Rectal smooth muscle tissue (tissue), 1 donor: ENCODE results near the gene KIAA1614.

Experiments used
- H3K27ac ChIP-seq: one replicate; pipeline ENCODE4 v1.7.0; 2013; ENCODE audit warnings: low read depth, low read length, inconsistent platforms
- H3K27me3 ChIP-seq: one replicate; pipeline ENCODE4 v1.7.0; 2013; ENCODE audit warnings: low read length; ENCODE audit not compliant: control insufficient read depth, insufficient read depth
- H3K36me3 ChIP-seq: one replicate; pipeline ENCODE4 v1.7.0; 2013; ENCODE audit warnings: low read length; ENCODE audit not compliant: control insufficient read depth, insufficient read depth
- H3K4me1 ChIP-seq: one replicate; pipeline ENCODE4 v1.7.0; 2013; ENCODE audit warnings: low read length; ENCODE audit not compliant: control insufficient read depth, insufficient read depth
- H3K4me3 ChIP-seq: one replicate; pipeline ENCODE4 v1.7.0; 2013; ENCODE audit warnings: low read length
- H3K9ac ChIP-seq: one replicate; pipeline ENCODE4 v1.7.0; 2013; ENCODE audit warnings: low read length

The KIAA1614 gene

GRCh38 chr1:180893614-180894013 is 19.1 kb upstream of the KIAA1614 start:
- Histone ChIP-seq H3K27me3 (no peaks in the 10 kb centered on the region), H3K36me3 (no peaks in the 10 kb centered on the region), H3K4me3 (no peak overlapping the region), H3K4me1 (no peaks in the 10 kb centered on the region), H3K9ac (no peak overlapping the region), H3K27ac (no peak overlapping the region)

- Histone ChIP-seq H3K27me3 (peaks cover 2% of the 10 kb centered on the region), H3K4me1 (no peaks in the 10 kb centered on the region), H3K27ac (no peak overlapping the region), H3K36me3 (no peaks in the 10 kb centered on the region), H3K4me3 (no peak overlapping the region), H3K9ac (no peak overlapping the region)
These were observed 16.5 kb upstream of the KIAA1614 start for GRCh38 chr1:180896161-180896560.

DNA sequence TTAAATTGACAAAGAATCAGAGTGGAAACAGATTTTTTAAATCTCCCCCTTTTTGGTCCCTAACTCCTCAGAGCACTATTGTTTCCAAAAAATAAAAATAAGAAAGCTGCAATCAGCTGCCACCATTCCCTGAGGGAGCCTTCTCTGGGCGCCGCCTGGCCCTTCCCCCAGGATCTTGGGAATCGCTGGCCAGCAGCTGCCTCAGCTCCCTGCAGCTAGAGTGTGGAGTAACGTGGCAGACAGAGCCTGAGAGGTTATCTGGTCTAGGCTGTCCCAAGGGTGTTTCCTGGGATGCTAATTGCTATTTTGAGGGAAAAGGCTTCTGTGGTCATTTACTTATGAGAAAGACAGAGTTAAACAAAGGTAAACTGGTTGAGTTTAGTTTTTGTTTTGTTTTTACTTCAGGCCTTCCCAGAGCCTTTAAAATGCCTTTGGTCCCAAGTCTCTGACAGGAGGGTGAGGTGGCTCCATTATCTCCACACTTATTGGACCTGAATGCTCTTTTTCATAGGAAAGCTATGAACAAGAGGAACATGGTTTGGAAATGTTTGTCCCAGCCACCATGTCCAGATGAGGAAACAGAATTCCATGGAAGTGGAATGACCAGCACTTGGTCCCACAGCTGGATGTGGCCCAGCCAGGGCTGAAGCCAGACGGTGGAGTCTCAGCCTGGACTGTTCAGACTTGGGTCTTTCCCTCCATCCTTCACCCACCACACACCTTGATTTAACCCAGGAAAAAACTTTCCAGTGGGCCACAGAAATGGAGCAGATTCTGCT is 14.1 kb upstream of the KIAA1614 start:
- Histone ChIP-seq H3K27ac (no peak overlapping the region), H3K9ac (no peak overlapping the region), H3K36me3 (no peaks in the 10 kb centered on the region), H3K4me1 (no peaks in the 10 kb centered on the region), H3K4me3 (no peak overlapping the region), H3K27me3 (peaks cover 2% of the 10 kb centered on the region)

GRCh38 chr1:180899262-180899661 is 13.4 kb upstream of the KIAA1614 start:
- no peaks in the 10 kb centered on the region for H3K4me1 ChIP-seq
- no peaks in the 10 kb centered on the region for H3K36me3 ChIP-seq
- peaks cover 2% of the 10 kb centered on the region for H3K27me3 ChIP-seq
- H3K27ac ChIP-seq = no peak overlapping the region
- no peak overlapping the region for H3K9ac ChIP-seq
- no peak overlapping the region for H3K4me3 ChIP-seq

DNA sequence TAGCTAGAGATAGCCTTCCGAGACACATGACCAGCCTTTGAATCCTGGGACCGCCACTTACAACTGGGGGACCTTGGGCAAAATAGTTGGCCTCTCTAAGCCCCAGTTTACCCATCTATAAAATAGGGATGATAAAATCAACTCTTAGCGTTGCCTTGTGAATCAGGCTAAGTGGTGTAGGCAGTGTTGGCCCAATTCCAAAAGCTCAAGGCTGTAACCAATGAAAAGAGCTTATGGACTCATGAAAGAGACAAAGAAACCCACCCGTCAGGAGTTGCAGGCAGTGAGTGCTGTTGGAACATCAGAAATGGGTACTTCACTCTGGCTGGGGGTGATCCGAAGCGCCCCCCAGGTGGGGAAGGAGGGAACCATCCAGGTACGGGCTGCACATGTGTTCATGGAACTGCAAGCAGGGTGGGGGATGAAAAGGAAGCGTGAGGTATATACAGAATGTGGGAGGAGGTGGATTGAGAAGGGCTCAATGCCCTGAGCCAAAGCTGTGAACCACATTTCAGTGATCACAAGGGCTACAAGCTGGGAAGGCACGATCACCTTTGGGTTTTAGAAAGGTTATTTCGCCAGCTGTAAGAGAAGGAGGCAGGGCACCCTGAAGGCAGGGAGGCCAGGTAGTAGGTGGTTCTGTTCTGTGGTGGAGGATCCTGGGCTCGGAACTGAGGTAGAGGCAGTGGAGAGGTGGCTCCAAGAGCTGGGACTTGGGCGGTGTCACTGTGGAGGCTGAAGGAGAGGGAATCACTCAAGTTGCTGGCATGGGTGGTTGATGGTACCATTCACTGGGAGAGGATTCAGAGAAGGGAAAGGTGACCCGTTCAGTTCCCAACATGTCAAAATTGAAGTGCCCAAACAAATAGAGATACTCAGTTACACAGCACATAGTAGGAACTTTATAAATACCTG is 11.4 kb upstream of the KIAA1614 start:
- Histone ChIP-seq H3K27me3 (peaks cover 2% of the 10 kb centered on the region), H3K9ac (no peak overlapping the region), H3K4me3 (no peak overlapping the region), H3K4me1 (no peaks in the 10 kb centered on the region), H3K27ac (no peak overlapping the region), H3K36me3 (no peaks in the 10 kb centered on the region)

- H3K4me1 ChIP-seq = no peaks in the 10 kb centered on the region
- H3K36me3 ChIP-seq = no peaks in the 10 kb centered on the region
- no peak overlapping the region for H3K9ac ChIP-seq
- no peak overlapping the region for H3K4me3 ChIP-seq
- H3K27me3 ChIP-seq = peaks cover 2% of the 10 kb centered on the region
- H3K27ac ChIP-seq = no peak overlapping the region
These were observed 10.2 kb upstream of the KIAA1614 start for GRCh38 chr1:180902541-180902940.

DNA sequence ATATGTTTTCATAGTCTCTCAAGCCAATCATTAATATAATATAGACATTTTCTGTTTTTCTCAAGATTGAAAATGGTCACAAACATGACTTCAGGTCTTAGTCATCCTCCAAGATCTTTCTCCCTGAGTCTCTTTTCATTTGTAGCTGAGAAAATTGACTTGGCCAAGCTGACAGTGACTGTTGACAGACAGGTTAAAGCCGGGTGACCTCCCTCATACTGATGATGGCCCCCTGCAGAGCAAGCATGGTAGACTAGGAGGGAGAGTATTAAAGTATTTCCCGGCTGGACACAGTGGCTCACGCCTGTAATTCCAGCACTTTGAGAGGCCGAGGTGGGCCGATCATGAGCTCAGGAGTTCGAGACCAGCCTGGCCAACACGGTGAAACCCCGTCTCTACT is 6.8 kb upstream of the KIAA1614 start:
- Histone ChIP-seq H3K27ac (no peak overlapping the region), H3K4me3 (no peak overlapping the region), H3K9ac (no peak overlapping the region), H3K4me1 (peaks cover 4% of the 10 kb centered on the region), H3K36me3 (no peaks in the 10 kb centered on the region), H3K27me3 (no peaks in the 10 kb centered on the region)

DNA sequence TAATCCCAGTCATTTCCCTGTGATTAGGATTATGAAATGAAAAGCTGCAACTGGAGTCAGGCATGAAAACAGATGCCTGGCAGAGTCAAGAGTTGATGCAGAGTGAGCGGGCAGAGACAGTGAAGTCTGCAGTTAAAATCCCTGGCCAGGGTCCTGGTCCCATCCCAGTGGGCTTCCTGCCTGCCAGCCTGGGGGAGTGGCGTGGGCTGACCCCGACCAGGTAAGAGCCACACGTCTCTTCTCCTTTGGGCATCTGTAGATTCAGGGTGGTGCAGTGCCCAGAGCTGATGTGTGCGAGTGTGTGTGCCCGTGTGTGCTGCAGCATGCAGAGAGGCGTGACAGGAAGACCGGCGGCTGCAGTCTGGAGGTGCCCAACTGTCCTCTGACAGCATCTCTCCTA is 6.2 kb upstream of the KIAA1614 start:
- H3K27ac ChIP-seq = no peak overlapping the region
- H3K36me3 ChIP-seq = no peaks in the 10 kb centered on the region
- H3K9ac ChIP-seq = no peak overlapping the region
- no peaks in the 10 kb centered on the region for H3K27me3 ChIP-seq
- peaks cover 8% of the 10 kb centered on the region for H3K4me1 ChIP-seq
- no peak overlapping the region for H3K4me3 ChIP-seq

GRCh38 chr1:180907313-180908055 is 5.2 kb upstream of the KIAA1614 start:
- no peak overlapping the region for H3K4me3 ChIP-seq
- no peak overlapping the region for H3K9ac ChIP-seq
- H3K27me3 ChIP-seq = no peaks in the 10 kb centered on the region
- no peaks in the 10 kb centered on the region for H3K36me3 ChIP-seq
- H3K27ac ChIP-seq = no peak overlapping the region
- H3K4me1 ChIP-seq = peaks cover 9% of the 10 kb centered on the region

GRCh38 chr1:180908074-180908765 is 4.5 kb upstream of the KIAA1614 start:
- Histone ChIP-seq H3K36me3 (no peaks in the 10 kb centered on the region), H3K4me1 (peaks cover 9% of the 10 kb centered on the region), H3K27me3 (no peaks in the 10 kb centered on the region), H3K9ac (no peak overlapping the region), H3K4me3 (no peak overlapping the region), H3K27ac (no peak overlapping the region)

DNA sequence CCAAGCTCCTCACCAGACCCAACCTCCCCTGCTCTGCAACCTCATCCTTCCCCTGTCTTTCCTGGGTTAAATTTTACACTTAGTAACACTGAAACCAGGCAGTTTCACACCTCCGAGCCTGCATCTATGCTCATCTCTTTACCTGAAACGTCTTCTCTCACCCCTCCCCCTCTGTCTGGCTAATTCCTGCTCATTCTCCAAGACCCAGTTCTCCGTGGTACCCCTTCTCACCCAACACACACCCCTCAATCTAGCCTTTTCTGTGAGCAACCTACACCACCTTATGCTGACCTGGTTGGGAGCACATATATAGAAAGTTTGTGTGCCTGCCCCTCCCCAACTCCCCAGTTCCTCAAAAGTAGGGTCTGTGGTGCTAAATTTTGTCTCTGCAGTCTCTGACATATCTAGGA is 3.7 kb upstream of the KIAA1614 start:
- Histone ChIP-seq H3K27me3 (no peaks in the 10 kb centered on the region), H3K36me3 (no peaks in the 10 kb centered on the region), H3K27ac (no peak overlapping the region), H3K4me1 (peaks cover 9% of the 10 kb centered on the region), H3K9ac (no peak overlapping the region), H3K4me3 (no peak overlapping the region)
